ENCODE results near the gene CADM1.

The CADM1 gene

GRCh38 chr11:115504276-115505158 lies at the start of gene CADM1:
TSS of gene CADM1 (minus strand) at chr11:115504415.
- peak; percentile 96 for DNase-seq (ENCODE audit: low spot score)

- DNase-seq (ENCODE audit: low spot score), result no peak
Observed at GRCh38 chr11:115552773-115553438, 48.7 kb upstream of the CADM1 start.

- no peak for DNase-seq (ENCODE audit: low spot score)
Observed at GRCh38 chr11:115552151-115552772, 48.0 kb upstream of the CADM1 start.

- no peak for DNase-seq (ENCODE audit: low spot score)
Observed at GRCh38 chr11:115550291-115551059, 46.3 kb upstream of the CADM1 start.

GRCh38 chr11:115548878-115549528 lies 44.8 kb upstream of the CADM1 start:
- peak; percentile 83 for DNase-seq (ENCODE audit: low spot score)

GRCh38 chr11:115545581-115546210 lies 41.5 kb upstream of the CADM1 start:
- no peak for DNase-seq (ENCODE audit: low spot score)

GRCh38 chr11:115544422-115544948 lies 40.3 kb upstream of the CADM1 start:
- no peak for DNase-seq (ENCODE audit: low spot score)

- no peak for DNase-seq (ENCODE audit: low spot score)
Observed at GRCh38 chr11:115541518-115541917, 37.3 kb upstream of the CADM1 start.

GRCh38 chr11:115539844-115540243 lies 35.6 kb upstream of the CADM1 start:
- DNase-seq (ENCODE audit: low spot score), result no peak

- DNase-seq (ENCODE audit: low spot score), result no peak
Observed at GRCh38 chr11:115535781-115536180, 31.6 kb upstream of the CADM1 start.

- DNase-seq (ENCODE audit: low spot score), result peak; percentile 10
Observed at GRCh38 chr11:115530752-115531151, 26.5 kb upstream of the CADM1 start.

GRCh38 chr11:115528225-115528624 lies 24.0 kb upstream of the CADM1 start:
- DNase-seq (ENCODE audit: low spot score), result no peak

- no peak for DNase-seq (ENCODE audit: low spot score)
Observed at GRCh38 chr11:115527534-115528125, 23.4 kb upstream of the CADM1 start.

- no peak for DNase-seq (ENCODE audit: low spot score)
Observed at GRCh38 chr11:115525531-115526006, 21.4 kb upstream of the CADM1 start.

GRCh38 chr11:115524572-115524971 lies 20.4 kb upstream of the CADM1 start:
- no peak for DNase-seq (ENCODE audit: low spot score)

- DNase-seq (ENCODE audit: low spot score), result no peak
Observed at GRCh38 chr11:115523727-115524399, 19.6 kb upstream of the CADM1 start.

- DNase-seq (ENCODE audit: low spot score), result no peak
Observed at GRCh38 chr11:115522302-115522701, 18.1 kb upstream of the CADM1 start.

GRCh38 chr11:115521825-115522224 lies 17.6 kb upstream of the CADM1 start:
- no peak for DNase-seq (ENCODE audit: low spot score)

- no peak for DNase-seq (ENCODE audit: low spot score)
Observed at GRCh38 chr11:115518983-115519628, 14.9 kb upstream of the CADM1 start.

All from SW480 (cell line).